ENCODE data around the gene DENND1A. TPM values are rescaled to one million over a fixed set of nuclear protein-coding genes. Genes with fewer than 3 reads are reported as not detected.

The DENND1A gene
- total and polyA plus RNA-seq, 7 donors: 12.8 to 33.2 (median 19.2) TPM

DNA sequence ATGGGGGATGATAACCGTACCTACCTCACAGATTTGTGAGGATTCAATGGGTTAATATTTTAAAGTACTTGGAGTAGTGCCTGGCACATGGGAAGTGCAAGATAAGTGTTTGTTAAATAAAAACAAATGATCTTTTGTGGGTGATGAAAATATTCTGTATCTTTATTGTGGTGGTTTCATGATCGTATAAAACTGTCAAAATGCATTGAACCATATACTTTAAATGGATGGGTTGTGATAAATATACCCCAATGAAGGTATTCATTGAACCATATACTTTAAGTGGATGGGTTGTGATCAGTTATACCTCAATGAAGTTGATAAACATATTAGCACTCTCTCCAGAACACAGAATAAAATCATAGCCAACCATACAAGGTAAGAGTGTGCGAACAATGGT lies 339.4 kb downstream of the DENND1A start:
- TF ChIP-seq EP300 (IDR thresholded peaks at IDR 0.05): no peak
- TF ChIP-seq POLR2A (IDR thresholded peaks at IDR 0.05): no peak
- TF ChIP-seq POLR2AphosphoS5 (IDR thresholded peaks at IDR 0.05): no peak
- TF ChIP-seq, protein P1, sequence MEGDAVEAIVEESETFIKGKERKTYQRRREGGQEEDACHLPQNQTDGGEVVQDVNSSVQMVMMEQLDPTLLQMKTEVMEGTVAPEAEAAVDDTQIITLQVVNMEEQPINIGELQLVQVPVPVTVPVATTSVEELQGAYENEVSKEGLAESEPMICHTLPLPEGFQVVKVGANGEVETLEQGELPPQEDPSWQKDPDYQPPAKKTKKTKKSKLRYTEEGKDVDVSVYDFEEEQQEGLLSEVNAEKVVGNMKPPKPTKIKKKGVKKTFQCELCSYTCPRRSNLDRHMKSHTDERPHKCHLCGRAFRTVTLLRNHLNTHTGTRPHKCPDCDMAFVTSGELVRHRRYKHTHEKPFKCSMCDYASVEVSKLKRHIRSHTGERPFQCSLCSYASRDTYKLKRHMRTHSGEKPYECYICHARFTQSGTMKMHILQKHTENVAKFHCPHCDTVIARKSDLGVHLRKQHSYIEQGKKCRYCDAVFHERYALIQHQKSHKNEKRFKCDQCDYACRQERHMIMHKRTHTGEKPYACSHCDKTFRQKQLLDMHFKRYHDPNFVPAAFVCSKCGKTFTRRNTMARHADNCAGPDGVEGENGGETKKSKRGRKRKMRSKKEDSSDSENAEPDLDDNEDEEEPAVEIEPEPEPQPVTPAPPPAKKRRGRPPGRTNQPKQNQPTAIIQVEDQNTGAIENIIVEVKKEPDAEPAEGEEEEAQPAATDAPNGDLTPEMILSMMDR (IDR thresholded peaks at IDR 0.05): no peak
- H3K4me3 ChIP-seq: no peak overlapping the region
- H3K27me3 ChIP-seq: no peaks in the 10 kb centered on the region
- H3K4me1 ChIP-seq: no peaks in the 10 kb centered on the region
- H3K9me3 ChIP-seq: peaks cover 0 to 2% (median 0%) of the 10 kb centered on the region in 4 donors
- intact Hi-C loops (cut with DNase I): no loop called here
- no peak for DNase-seq
- no peak overlapping the region for H3K27ac ChIP-seq
- WGBS, 2 donors: 69 to 88% methylated on average over 3 of the region's 3 CpGs
- no peaks in the 10 kb centered on the region for H3K36me3 ChIP-seq

DNA sequence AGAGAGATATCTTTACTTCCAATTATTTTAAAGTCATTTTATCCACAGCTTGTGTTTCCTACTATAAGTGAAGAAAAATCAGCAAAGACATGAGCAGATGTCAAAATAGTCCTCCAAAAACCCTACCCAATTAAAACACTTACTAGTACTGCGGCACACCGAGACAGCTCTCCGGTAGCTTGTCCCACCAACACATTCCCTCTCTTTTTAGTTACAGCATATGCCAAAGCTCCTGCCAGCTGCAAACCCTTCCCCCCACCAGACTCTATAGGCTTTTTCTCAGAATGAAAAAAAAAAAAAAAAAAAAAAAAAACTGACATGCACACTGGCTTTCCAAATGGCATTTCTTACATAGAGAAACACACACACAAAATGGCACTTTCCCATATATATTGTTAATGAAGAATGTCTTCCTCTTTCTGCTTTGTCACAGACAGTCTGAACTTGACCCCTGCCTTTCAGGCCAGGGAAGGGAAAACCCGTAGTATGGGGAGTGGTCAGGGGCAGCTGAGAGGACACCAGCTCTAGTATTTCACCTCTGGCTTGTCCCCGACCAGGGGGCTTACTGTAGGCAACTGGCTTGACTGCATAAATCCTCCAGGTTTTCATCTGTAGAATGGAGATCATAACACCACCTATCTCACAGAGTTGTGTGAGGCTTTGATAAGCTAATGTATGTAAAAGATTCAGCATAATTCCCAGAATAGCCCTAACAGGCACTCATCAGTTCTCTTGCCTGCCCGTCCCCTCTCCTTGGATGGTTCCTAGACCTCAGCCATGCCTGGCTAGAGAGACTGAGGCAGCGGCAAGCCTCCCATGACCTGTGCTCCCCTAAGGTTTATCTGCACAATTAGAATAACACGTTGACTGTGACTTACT lies 340.3 kb downstream of the DENND1A start:
- Histone ChIP-seq H3K27ac (no peak overlapping the region), H3K27me3 (no peaks in the 10 kb centered on the region), H3K36me3 (no peaks in the 10 kb centered on the region), H3K9me3 (peaks cover 0 to 2% (median 0%) of the 10 kb centered on the region in 4 donors), H3K4me1 (no peaks in the 10 kb centered on the region), H3K4me3 (no peak overlapping the region)
- 92 to 94% methylated on average over 8 of the region's 8 CpGs for WGBS, 2 donors
- intact Hi-C loops (cut with DNase I): no loop called here
- no peak for DNase-seq
- no peak for TF ChIP-seq POLR2A (IDR thresholded peaks at IDR 0.05)
- TF ChIP-seq POLR2AphosphoS5 (IDR thresholded peaks at IDR 0.05): no peak
- no peak for TF ChIP-seq EP300 (IDR thresholded peaks at IDR 0.05)

DNA sequence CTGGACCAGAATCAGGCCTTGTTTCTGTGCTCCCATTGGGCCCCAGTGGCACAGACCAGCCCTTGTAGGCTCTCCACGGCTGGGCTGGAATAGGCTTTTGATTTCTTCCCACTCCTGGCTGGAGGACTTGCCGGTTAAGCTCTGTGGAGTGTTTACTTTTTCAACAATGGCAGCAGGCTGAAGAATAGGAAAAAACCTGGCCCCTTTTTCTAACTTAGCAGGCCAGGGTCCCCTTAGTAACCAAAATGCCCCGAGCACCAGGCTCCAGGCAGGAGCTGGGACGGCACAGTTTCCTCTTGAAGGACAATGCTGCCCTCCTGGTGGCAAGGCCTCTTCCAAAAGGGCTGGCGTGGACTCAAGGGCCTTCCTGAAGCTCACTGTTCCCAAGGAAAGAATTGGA lies 343.7 kb downstream of the DENND1A start:
- intact Hi-C loops (cut with DNase I): no loop called here
- TF ChIP-seq POLR2AphosphoS5 (IDR thresholded peaks at IDR 0.05) (no peak), EP300 (IDR thresholded peaks at IDR 0.05) (no peak), POLR2A (IDR thresholded peaks at IDR 0.05) (no peak)
- TF ChIP-seq, protein P1 (IDR thresholded peaks at IDR 0.05): no peak
- Histone ChIP-seq H3K36me3 (peaks cover 0 to 17% (median 2%) of the 10 kb centered on the region in 4 donors), H3K27ac (no peak overlapping the region), H3K4me1 (no peaks in the 10 kb centered on the region), H3K27me3 (no peaks in the 10 kb centered on the region), H3K4me3 (no peak overlapping the region), H3K9me3 (peaks cover 0 to 2% (median 0%) of the 10 kb centered on the region in 4 donors)
- no peak for DNase-seq
- WGBS, 2 donors: 94 to 98% methylated on average over 5 of the region's 5 CpGs

DNA sequence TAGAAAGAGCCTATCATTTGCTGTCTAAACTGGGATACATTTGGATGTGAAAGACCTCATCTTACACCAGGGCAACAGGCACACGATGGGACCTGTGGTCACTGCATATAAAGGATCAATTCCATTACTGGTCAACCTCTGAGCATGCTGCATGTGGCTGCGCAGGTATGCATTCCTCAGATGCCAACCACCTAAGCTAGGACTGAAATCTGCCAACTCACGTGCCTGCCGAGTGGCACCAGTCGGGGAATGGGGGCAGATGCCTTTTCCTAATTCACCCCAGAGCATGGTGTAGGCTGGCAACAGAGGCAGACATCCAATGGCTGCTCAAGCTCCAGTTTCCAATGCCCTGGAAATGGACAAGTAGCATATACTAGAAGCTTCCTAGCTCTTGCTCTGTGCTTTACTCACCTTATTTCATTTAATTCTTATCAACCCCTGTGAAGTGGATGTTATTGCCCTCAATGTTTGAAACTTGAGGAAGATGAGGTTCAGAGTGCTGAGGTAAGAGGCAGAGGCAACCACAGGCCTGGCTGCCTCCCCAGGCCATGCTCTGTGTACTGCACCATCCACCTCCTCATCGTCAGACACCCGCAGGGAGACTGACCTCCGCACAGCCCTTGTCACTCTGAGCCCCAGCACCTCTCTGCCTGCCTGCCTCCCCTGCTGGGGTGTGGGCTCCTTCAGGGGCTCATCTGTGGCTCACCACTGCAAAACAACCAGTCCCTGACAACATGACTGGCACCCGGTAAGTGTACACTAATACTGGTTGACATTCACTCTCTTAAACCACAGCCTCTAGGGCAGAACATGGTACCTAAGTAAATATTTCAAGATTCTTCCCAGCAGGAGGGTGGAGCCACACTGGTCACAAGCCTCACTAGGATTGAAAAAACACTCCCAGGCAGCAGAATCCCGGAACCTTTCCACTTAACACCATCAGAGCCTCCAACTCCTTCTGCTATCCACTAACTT lies 345.4 kb downstream of the DENND1A start:
- peaks cover 0 to 2% (median 0%) of the 10 kb centered on the region in 4 donors for H3K9me3 ChIP-seq
- H3K4me1 ChIP-seq: no peaks in the 10 kb centered on the region
- DNase-seq: no peak
- no peak overlapping the region for H3K27ac ChIP-seq
- intact Hi-C loops (cut with DNase I): no loop called here
- no peak overlapping the region for H3K4me3 ChIP-seq
- peaks cover 0 to 27% (median 2%) of the 10 kb centered on the region in 4 donors for H3K36me3 ChIP-seq
- TF ChIP-seq EP300 (IDR thresholded peaks at IDR 0.05): no peak
- no peak for TF ChIP-seq POLR2AphosphoS5 (IDR thresholded peaks at IDR 0.05)
- no peak for TF ChIP-seq POLR2A (IDR thresholded peaks at IDR 0.05)
- TF ChIP-seq, protein P1 (IDR thresholded peaks at IDR 0.05): no peak
- 91 to 97% methylated on average over 10 of the region's 10 CpGs for WGBS, 2 donors
- H3K27me3 ChIP-seq: no peaks in the 10 kb centered on the region
